Stimulated activated CD4-positive, alpha-beta T cell treated with anti-CD3 and anti-CD28 coated beads, Interleukin-15, amount 100 ng/mL, for 24 hours (primary cell): ENCODE data around the gene IL1R2.

Experiments used
- DNase-seq: peaks from one replicate; pipeline ENCODE4 v3.0.0-alpha.2; 2020

The IL1R2 gene, protein sequence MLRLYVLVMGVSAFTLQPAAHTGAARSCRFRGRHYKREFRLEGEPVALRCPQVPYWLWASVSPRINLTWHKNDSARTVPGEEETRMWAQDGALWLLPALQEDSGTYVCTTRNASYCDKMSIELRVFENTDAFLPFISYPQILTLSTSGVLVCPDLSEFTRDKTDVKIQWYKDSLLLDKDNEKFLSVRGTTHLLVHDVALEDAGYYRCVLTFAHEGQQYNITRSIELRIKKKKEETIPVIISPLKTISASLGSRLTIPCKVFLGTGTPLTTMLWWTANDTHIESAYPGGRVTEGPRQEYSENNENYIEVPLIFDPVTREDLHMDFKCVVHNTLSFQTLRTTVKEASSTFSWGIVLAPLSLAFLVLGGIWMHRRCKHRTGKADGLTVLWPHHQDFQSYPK

GRCh38 chr2:101991721-101992145 is at the start of gene IL1R2:
IL1R2 (plus strand) TSS chr2:101991960; CDS start chr2:102008576, 16,616 bp downstream.
- DNase-seq = no peak

- DNase-seq = no peak
Measured at GRCh38 chr2:101942851-101943250, 48.9 kb upstream of the IL1R2 start.

DNA sequence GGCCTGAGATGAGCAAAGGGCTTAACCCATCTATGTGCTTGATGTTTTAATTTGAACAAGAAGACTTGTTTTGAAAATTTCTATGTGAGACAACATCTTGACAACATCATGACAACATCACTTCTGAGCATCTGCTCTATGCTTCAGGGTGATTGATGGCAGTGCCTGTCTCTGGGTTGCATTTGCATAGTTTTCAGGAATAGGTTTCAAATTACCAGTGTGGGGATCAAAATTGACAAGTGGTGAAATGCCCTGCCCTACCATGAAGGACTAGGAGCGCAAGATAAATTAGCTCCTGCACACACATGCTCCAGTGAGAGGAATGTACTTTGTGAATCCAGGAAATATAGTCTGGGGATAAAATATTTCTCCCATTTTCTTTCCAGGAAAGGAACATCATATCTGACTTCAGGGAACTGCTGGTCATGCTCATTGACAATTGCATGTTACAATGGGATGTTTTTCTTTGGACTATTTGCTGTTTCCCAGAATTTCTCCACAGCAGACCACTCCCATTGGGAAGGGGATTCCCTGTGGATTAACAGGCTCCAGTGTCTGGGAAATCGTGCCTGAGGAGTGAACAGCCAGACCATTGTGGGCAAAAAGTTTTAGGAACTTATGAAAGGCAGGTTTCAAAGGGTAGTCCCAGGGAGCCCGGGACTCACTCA is 45.3 kb upstream of the IL1R2 start:
- DNase-seq = no peak

DNA sequence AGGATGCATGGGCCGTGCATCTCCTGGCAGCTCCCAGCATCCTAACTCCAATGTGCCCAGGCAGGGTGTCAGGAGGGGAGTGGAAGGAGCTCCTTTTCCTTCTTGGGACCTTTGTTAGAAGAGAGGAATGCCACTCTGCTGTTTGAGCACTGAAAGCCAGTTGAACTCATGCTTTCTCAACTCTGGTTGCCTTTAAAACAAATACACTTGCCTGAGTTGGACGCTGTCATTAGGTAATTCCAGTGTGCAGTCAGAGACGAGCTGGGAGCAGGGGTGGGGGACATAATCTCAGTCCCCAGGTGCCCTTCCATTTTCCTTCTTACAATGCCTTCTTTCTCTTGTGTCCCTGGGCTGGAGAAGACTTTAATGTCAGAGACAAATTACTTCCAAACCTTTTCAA is 44.4 kb upstream of the IL1R2 start:
- no peak for DNase-seq

GRCh38 chr2:101948625-101949155 is 43.1 kb upstream of the IL1R2 start:
- no peak for DNase-seq

DNA sequence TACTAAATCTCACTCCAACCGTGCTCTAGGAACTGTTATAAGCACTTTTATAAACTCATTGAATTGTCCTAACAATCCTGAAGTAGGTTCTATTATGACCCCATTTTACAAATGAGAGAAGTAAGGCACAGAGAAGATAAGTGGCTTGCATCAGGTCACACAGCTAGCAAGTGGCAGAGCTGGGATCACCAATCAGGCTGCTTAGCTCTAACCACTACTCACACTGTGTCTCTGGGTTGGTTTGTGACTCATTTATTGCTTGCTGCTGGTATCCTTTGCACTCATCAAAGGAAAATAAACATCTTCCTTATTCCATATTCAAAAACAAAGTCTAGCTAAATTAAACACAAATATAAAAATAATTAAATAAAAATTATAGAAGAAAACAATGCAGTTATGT is 42.5 kb upstream of the IL1R2 start:
- peak; percentile 23 for DNase-seq

- DNase-seq = no peak
Measured at GRCh38 chr2:101951296-101951695, 40.5 kb upstream of the IL1R2 start.

DNA sequence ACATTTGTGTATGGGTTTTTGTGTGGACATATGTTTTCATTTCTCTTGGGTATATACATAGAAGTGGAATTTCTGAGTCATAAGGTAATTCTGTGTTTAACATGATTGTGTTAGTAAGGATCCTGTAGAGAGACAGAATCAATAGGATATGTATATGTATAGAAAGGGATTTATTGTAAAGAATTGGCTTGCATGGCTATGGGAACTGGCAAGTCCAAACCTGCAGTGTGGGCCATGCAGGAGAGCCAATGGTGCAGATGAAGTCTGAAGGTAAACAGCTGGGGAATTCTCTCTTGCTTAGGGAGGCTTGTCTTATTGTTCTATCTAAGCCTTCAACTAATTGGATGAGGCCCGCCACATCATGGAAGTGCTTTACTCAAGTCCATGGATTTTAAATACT is 39.2 kb upstream of the IL1R2 start:
- DNase-seq = no peak

DNA sequence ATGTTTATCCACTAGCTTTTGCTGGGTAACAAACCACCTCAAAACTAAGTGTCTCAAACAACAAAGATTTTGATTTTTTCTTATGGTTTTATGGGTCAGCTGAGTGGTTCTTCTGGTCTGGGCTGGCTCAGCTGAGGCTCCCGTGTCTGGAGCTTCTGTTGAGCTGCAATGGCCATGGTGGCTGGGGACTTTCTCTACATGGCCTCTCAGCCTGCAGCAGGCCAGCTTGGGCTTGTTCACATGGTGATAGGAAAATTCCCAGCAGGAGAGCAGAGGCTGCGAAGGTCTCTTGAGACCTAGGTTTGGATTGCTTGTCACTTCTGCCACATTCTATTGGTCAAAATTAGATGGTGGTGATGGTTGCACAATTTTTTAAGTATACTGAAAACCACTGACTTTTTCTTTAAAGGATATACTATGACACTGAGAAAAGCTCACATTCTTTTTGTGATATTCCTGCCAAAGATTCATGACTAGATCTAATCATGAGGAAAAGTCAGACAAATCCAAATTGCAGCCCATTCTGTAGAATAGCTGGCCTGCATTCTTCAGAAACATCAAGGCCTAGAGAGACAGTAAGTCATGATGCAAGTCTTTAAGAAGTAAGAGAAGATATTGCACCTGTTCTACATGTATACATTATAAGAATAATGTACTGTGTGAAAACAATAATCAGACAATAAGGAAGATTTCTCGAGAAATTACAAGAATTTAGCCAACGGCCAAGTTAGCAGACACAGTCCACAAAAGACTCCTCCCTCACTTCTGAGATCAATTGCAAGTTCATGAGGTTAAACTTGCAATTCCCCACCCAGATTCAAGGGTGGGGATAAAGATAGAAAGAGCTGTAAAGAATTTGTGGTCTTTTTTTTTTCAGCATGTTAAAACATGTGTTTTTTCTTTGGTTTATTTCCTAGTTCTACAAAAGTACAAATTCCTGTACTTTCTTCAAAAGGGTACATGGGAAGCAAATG is 35.0 kb upstream of the IL1R2 start:
- DNase-seq = no peak

- no peak for DNase-seq
Measured at GRCh38 chr2:101958061-101958460, 33.7 kb upstream of the IL1R2 start.

- no peak for DNase-seq
Measured at GRCh38 chr2:101960819-101961337, 30.9 kb upstream of the IL1R2 start.

DNA sequence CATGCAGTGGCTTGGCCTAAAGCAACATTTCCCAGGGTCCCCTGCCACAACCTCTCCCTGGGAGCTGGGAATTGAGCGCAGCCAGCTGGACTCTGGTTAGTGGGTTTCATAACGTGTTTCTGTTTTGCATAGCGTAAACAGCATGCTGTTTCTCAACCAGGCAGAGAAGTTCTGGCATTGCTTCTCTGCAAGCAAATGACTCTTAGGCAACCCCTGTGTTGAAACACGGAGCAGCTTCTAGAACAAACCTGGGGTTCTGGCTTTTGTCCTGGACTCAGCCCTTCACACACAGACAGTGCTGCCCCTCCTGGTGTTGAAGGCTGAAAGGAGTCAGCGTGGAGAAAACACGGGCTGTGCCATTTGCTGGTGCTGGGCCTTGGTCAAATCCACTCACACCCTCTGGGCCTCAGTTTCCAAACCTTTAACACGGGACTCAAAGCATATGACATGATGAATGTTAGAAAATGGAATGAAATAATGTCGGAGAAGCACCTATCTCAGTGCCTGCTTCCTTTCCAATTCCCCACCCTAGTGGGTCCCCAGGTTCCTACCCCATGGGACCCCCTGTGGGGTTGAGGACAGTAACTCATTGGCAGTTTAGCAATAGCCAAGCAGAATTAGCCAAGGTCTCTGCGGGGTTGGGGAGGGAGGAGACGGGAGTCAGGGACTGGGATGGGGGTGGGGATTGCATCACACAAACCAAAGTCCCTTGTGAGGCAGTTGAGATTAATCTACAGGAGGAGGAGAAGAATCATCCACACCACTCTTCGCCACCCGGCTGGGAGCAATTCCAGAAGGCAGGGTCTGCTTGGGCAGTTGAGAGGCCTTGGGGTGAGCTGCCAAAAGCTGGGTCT is 30.2 kb upstream of the IL1R2 start:
- DNase-seq = no peak

DNA sequence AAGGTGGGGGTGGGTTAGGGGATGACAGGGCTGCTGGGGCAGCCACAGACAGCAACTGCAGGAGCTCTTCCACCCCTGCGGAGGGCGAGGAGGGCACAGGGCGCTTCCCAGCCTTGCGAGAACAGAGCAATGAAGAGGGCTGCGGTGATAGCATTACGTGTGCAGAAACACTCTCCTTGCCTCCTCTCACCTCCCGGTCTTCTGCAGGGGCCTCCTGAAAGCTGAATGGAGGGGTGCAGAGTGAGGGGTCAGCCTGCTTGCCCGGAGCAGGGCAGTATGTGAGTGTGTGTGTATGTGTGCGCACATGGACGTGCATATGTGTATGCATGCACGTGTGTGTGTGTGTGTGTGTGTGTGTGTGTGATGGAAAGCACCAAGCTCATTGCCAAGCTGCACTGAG is 29.5 kb upstream of the IL1R2 start:
- no peak for DNase-seq

- DNase-seq = no peak
Measured at GRCh38 chr2:101963198-101963597, 28.6 kb upstream of the IL1R2 start.

DNA sequence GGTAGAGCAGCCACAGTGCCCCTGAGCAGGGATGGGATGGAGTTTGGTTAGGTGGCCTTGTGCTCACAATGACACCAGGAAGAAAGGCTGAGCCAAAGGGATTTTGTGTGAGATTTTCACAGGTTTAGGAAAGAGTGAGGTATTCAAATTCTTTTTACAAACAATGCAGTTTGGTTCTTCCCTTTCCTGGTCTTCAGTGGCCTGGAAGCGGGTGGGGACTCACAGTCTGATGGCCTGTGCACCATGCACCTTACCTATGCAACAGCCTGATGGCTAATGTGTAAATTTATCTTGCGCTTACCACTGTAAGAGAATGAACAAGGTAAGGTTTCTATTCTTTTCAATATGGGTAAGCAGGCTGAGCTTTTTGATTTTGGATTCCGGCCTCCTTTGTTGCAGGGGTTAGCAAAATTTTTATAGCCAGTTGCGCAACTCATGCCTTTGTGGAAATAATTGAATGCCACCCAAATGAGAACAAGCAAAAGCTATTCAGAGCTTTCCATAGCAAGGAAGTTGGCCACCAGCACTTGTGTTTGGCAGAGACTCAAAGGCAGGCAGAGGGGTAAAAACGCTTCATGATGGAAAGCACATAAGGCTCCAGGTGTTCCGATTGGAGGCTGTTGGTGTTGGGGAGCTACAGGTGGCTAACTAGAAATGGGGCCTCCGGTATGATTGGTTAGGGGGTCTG is 23.8 kb upstream of the IL1R2 start:
- DNase-seq = no peak

GRCh38 chr2:101969723-101970122 is 22.0 kb upstream of the IL1R2 start:
- DNase-seq = no peak

DNA sequence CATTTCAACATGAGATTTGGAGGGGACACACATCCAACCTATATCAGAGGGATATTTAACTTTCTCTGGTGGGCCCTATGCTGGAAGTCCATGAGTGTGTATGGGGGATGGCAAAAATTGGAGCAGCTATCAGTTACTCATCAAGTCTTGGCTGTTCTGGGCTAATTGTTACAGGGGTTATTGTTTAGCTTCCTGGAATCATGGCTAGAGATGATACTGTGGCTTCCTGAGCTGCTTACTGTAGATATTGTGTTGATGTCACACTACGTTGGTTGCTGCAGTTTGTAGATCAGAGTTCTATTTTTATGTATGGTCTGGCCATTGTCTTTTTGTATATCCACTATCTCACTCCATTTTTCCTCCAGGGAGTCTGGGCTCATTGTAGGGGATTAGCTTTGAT is 20.9 kb upstream of the IL1R2 start:
- no peak for DNase-seq

DNA sequence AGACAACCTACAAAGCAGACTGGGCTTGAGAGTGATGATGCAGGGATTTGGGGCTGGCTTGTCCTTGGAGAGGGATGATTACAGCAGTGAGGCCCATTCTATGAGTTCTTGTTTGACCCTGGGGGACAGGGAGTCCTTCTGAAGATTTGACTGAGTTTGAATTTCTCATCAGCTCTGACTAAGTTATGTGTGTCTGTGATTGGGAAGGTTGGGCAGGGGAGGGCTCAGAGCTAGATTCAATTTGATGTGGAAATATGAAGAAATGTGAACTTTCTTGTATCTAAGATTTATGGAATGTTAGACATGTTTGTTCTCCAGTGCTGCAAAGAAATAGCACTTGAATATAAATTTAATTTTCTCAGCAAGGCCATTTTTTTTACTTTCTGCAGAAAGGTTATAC is 19.9 kb upstream of the IL1R2 start:
- no peak for DNase-seq

GRCh38 chr2:101972621-101973434 is 18.9 kb upstream of the IL1R2 start:
- no peak for DNase-seq

DNA sequence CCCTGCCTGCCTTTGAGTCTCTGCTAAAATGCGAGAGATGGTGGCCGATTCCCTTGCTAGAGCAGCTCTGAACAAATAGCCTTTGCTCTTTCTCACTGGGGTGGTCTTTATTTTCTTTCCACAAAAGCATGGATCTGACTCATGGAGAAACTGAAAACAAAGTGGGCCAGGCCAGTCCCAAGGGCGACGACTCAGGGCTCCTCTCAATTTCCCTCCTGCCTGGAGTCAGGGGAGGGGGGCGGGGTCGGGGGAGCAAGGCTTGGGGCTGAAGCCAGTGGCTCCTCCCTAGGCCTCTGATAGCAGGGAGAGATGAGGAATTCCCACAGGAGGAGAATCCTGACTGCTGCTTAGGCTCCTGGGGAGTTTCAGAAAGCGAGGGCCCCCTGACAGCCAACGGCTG is 17.1 kb upstream of the IL1R2 start:
- DNase-seq = no peak
